Effector memory CD4-positive, alpha-beta T cell (primary cell): Measurements from ENCODE around the gene SALL4.

ENCODE experiments used
- DNase-seq, 3 donors: peaks; one replicate each; pipeline ENCODE4 v3.0.0-alpha.2; 2020
- H3K27ac ChIP-seq: 2 replicates; pipeline ENCODE4 v1.7.0; 2013; ENCODE audit warnings: mild to moderate bottlenecking, low read length, moderate library complexity; ENCODE audit not compliant: insufficient read depth, poor library complexity, severe bottlenecking
- H3K27me3 ChIP-seq: replicated peaks from 2 replicates; pipeline ENCODE4 v1.7.0; 2013; ENCODE audit warnings: mild to moderate bottlenecking, low read length; ENCODE audit not compliant: insufficient read depth, control insufficient read depth, poor library complexity, severe bottlenecking
- H3K36me3 ChIP-seq: 2 replicates; pipeline ENCODE4 v1.7.0; 2013; ENCODE audit warnings: mild to moderate bottlenecking, low read length, moderate library complexity; ENCODE audit not compliant: control insufficient read depth, insufficient read depth
- H3K4me1 ChIP-seq: 2 replicates; pipeline ENCODE4 v1.7.0; 2013; ENCODE audit warnings: low read length, mild to moderate bottlenecking; ENCODE audit not compliant: control insufficient read depth, insufficient read depth, poor library complexity, severe bottlenecking
- H3K4me3 ChIP-seq: 2 replicates; pipeline ENCODE4 v1.7.0; 2013; ENCODE audit warnings: low read length, low read depth, mild to moderate bottlenecking; ENCODE audit not compliant: insufficient read depth, poor library complexity, severe bottlenecking
- H3K9me3 ChIP-seq: 2 replicates; pipeline ENCODE4 v1.7.0; 2013; ENCODE audit warnings: mild to moderate bottlenecking, low read length, moderate library complexity; ENCODE audit not compliant: control insufficient read depth
- total RNA-seq, 3 donors: gene quantifications; one replicate each; lab custom pipeline; 2026; lab: John Stamatoyannopoulos, UW

SALL4 gene
- total RNA-seq: 0 reads per million in 3 donors

GRCh38 chr20:51802170-51802751 is at the start of gene SALL4:
SALL4 (minus strand) TSS chr20:51802521; CDS start chr20:51802408, 113 bp downstream.
- no peak within 1 kb of the TSS for H3K27ac ChIP-seq
- peaks cover 9% of the 10 kb centered on the region for H3K27me3 ChIP-seq
- H3K36me3 ChIP-seq: no peaks in the 10 kb centered on the region
- DNase-seq: no peak
- H3K4me1 ChIP-seq: peaks cover 2% of the 10 kb centered on the region
- no peaks in the 10 kb centered on the region for H3K9me3 ChIP-seq
- no peak within 1 kb of the TSS for H3K4me3 ChIP-seq

- no peak for DNase-seq
- Histone ChIP-seq H3K4me3 (no peak overlapping the region), H3K27ac (no peak overlapping the region), H3K27me3 (no peaks in the 10 kb centered on the region), H3K9me3 (no peaks in the 10 kb centered on the region), H3K4me1 (no peaks in the 10 kb centered on the region), H3K36me3 (no peaks in the 10 kb centered on the region)
Measured at GRCh38 chr20:51848346-51848745, 46.0 kb upstream of the SALL4 start.

DNA sequence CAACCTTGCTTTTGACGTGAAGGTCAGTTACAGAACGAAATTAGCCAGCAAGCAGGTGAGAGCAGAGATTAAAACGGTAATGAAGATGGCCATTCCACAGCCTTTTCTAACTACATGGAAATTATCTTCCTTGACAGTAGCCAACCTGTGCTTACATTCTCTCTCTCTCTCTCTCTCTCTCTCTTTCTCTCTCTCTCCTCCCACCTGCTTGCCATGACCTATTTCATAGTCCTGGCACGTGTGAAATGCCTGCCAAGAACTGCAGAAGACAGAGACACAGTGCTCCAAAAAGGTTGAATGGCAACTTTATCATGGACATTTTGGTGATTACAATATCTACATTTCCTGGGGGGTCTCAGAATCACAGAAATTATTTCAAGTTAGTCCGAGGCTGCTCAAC is 38.5 kb upstream of the SALL4 start:
- Histone ChIP-seq H3K4me1 (no peaks in the 10 kb centered on the region), H3K36me3 (no peaks in the 10 kb centered on the region), H3K4me3 (no peak overlapping the region), H3K27ac (no peak overlapping the region), H3K9me3 (no peaks in the 10 kb centered on the region), H3K27me3 (peaks cover 2% of the 10 kb centered on the region)
- DNase-seq: no peak

GRCh38 chr20:51837876-51838420 is 35.6 kb upstream of the SALL4 start:
- Histone ChIP-seq H3K4me3 (no peak overlapping the region), H3K36me3 (no peaks in the 10 kb centered on the region), H3K27ac (no peak overlapping the region), H3K4me1 (no peaks in the 10 kb centered on the region), H3K9me3 (no peaks in the 10 kb centered on the region), H3K27me3 (peaks cover 2% of the 10 kb centered on the region)
- DNase-seq: no peak

GRCh38 chr20:51837436-51837835 is 35.1 kb upstream of the SALL4 start:
- Histone ChIP-seq H3K27me3 (peaks cover 2% of the 10 kb centered on the region), H3K4me1 (no peaks in the 10 kb centered on the region), H3K27ac (no peak overlapping the region), H3K9me3 (no peaks in the 10 kb centered on the region), H3K4me3 (no peak overlapping the region), H3K36me3 (no peaks in the 10 kb centered on the region)
- no peak for DNase-seq

DNA sequence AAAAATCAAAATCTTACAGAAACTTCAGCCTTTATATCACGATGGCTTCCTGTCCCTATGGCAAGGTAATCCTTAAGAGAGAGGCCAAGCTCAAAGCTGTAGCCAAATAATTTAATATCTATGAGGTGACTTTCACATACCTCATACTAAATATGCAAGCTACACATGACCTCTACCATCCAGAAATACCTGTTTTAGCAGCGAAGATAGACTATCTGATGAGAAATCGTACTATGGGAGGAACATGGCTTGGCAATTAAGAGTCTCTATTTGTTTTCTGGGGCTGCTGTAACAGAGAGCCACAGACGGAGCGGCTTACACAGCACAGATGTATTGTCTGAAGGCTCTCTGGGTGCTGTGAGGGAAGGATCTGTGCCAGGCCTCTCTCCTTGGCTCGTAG is 31.0 kb upstream of the SALL4 start:
- H3K27ac ChIP-seq: no peak overlapping the region
- DNase-seq: no peak
- H3K36me3 ChIP-seq: no peaks in the 10 kb centered on the region
- H3K9me3 ChIP-seq: no peaks in the 10 kb centered on the region
- H3K27me3 ChIP-seq: no peaks in the 10 kb centered on the region
- H3K4me3 ChIP-seq: no peak overlapping the region
- H3K4me1 ChIP-seq: no peaks in the 10 kb centered on the region

DNA sequence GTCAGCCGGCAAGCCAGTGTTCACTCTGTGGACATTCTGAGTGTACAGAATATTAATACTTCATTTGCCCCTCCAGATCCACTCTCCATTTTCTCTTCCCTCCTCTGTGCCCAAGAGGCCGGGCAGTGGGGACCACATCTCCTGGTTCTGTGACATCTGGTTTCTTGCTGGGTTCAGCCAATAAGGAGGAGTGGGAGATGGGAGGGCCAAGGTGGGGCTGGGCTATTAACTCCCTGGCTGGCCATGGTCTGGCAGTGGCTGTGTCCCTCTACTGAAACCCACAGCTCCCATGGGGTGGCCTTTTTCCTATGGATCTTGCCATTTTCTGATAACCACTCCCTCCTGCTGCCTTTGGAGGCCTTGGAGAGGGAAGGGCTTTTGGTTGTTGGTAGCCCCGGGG is 30.0 kb upstream of the SALL4 start:
- no peak overlapping the region for H3K4me3 ChIP-seq
- H3K36me3 ChIP-seq: no peaks in the 10 kb centered on the region
- no peak overlapping the region for H3K27ac ChIP-seq
- H3K4me1 ChIP-seq: no peaks in the 10 kb centered on the region
- no peak for DNase-seq
- no peaks in the 10 kb centered on the region for H3K27me3 ChIP-seq
- H3K9me3 ChIP-seq: no peaks in the 10 kb centered on the region

GRCh38 chr20:51831866-51832265 is 29.5 kb upstream of the SALL4 start:
- Histone ChIP-seq H3K27ac (no peak overlapping the region), H3K27me3 (no peaks in the 10 kb centered on the region), H3K4me3 (no peak overlapping the region), H3K36me3 (no peaks in the 10 kb centered on the region), H3K4me1 (no peaks in the 10 kb centered on the region), H3K9me3 (no peaks in the 10 kb centered on the region)
- DNase-seq: no peak

DNA sequence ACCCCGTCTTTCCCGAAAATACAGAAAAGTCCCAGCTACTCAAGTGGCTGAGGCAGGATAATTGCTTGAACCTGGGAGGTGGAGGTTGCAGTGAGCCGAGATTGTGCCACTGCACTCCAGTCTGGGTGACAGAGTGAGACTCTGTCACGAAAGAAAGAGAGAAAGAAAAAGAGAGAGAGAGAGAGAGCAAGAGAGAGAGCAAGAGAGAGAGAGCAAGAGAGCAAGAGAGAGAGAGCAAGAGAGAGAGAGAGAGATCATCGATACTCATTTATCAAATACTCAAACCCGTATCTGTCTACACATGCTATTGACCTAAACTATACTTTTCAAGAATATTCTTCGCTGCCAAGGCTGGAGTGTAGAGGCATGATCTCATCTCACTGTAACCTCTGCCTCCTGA is 28.2 kb upstream of the SALL4 start:
- no peaks in the 10 kb centered on the region for H3K4me1 ChIP-seq
- H3K9me3 ChIP-seq: no peaks in the 10 kb centered on the region
- H3K4me3 ChIP-seq: no peak overlapping the region
- no peaks in the 10 kb centered on the region for H3K27me3 ChIP-seq
- no peak for DNase-seq
- no peak overlapping the region for H3K27ac ChIP-seq
- H3K36me3 ChIP-seq: no peaks in the 10 kb centered on the region

DNA sequence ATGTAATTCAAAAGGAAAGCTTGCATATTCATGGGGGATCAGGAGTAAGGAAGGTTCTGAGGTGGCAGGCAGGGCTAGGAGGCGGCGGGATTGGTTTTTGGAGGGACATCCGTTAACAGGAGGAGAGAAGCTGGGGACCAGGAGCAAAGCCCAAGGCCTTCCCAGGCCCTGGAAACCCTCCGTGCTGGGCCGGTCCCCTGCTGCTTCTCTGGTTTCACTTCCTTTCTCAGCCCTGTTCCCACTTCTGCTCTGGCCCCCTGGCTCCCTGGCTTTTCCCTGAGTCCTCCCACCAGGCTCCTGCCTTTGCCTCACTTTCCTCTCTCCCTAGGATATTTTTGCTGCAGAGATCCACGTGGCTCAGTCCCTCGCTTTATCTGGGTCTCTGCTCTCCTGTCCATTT is 26.4 kb upstream of the SALL4 start:
- no peak for DNase-seq
- Histone ChIP-seq H3K36me3 (no peaks in the 10 kb centered on the region), H3K27ac (no peak overlapping the region), H3K9me3 (no peaks in the 10 kb centered on the region), H3K27me3 (no peaks in the 10 kb centered on the region), H3K4me3 (no peak overlapping the region), H3K4me1 (no peaks in the 10 kb centered on the region)
